ENCODE results near the gene SYPL2.

The SYPL2 gene

DNA sequence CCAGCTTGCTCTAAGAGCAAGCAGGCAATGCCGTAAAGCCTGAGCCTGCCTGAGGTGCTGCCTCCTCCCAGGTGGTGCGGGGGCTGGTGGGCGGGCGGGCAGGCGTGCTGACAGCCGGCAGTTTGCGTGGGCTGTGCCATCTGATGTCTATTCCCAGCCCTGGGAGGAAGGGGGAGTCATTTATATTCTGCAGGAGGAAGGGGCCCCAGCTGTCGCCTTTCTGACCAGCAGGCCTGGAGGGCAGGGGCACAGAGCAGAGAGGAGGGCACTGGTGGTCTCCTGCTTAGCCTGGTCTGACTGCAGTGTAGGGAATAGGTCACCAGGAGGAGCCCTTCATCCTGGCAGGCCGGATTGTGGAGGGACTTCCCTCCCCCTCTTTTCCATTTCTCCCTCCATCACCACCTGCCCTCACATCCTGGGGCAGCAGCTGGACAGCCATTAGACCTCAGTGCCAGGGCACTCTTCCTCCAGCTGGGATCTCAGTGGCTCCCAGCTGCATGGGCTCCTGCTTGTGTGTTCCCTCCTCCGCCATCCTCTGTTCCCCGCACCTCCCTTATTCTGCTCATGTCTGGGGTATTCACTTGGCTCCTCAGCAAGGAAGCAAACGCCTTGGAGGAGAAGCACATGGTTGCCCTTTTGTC lies 31.9 kb downstream of the SYPL2 start:
- Histone ChIP-seq H3K36me3 (ENCODE audit: insufficient read depth, low read length) (peaks cover 6% of the 10 kb centered on the region; the same call in 1 of the 2 replicates), H3K9ac (ENCODE audit: low read depth, low read length, poor library complexity, severe bottlenecking) (no peak overlapping the region), H2AFZ (ENCODE audit: low read length) (no peak overlapping the region), H3K79me2 (ENCODE audit: insufficient read depth, low read length) (peaks cover 34% of the 10 kb centered on the region), H3F3A (ENCODE audit: low read depth) (no peaks in the 10 kb centered on the region), H3K4me2 (ENCODE audit: low read depth, low read length, poor library complexity, severe bottlenecking) (peak overlapping the region; percentile 80), H3K9me3 (ENCODE audit: insufficient read depth, low read depth, low read length) (no peaks in the 10 kb centered on the region), H3K9me2 (replicated peaks; ENCODE audit: low read depth, low read length) (no peaks in the 10 kb centered on the region), H4K20me1 (ENCODE audit: insufficient read depth, low read length, poor library complexity, severe bottlenecking) (peaks cover 7% of the 10 kb centered on the region), H3K27me3 (ENCODE audit: insufficient read depth, low read length, poor library complexity, severe bottlenecking) (no peaks in the 10 kb centered on the region), H3K4me3 (ENCODE audit: low read length, poor library complexity, severe bottlenecking) (no peak overlapping the region), H3K4me1 (ENCODE audit: insufficient read depth, low read length, poor library complexity, severe bottlenecking) (peaks cover 50% of the 10 kb centered on the region)
- no peak for TF ChIP-seq EZH2phosphoT487 (IDR thresholded peaks at IDR 0.05; ENCODE audit: borderline replicate concordance)
- TF ChIP-seq CTCF (conservative IDR thresholded peaks at IDR 0.05; ENCODE audit: low read length): peak; percentile 55

GRCh38 chr1:109499081-109499480 lies 32.7 kb downstream of the SYPL2 start:
- no peaks in the 10 kb centered on the region for H3K27me3 ChIP-seq (ENCODE audit: insufficient read depth, low read length, poor library complexity, severe bottlenecking)
- peaks cover 7% of the 10 kb centered on the region for H4K20me1 ChIP-seq (ENCODE audit: insufficient read depth, low read length, poor library complexity, severe bottlenecking)
- no peak overlapping the region for H3K4me3 ChIP-seq (ENCODE audit: low read length, poor library complexity, severe bottlenecking)
- H3K9me3 ChIP-seq (ENCODE audit: insufficient read depth, low read depth, low read length): no peaks in the 10 kb centered on the region
- H3F3A ChIP-seq (ENCODE audit: low read depth): no peaks in the 10 kb centered on the region
- no peak overlapping the region for H3K4me2 ChIP-seq (ENCODE audit: low read depth, low read length, poor library complexity, severe bottlenecking)
- peaks cover 34% of the 10 kb centered on the region for H3K79me2 ChIP-seq (ENCODE audit: insufficient read depth, low read length)
- no peaks in the 10 kb centered on the region for H3K9me2 ChIP-seq (replicated peaks; ENCODE audit: low read depth, low read length)
- H3K9ac ChIP-seq (ENCODE audit: low read depth, low read length, poor library complexity, severe bottlenecking): no peak overlapping the region
- no peak for TF ChIP-seq EZH2phosphoT487 (IDR thresholded peaks at IDR 0.05; ENCODE audit: borderline replicate concordance)
- no peak for TF ChIP-seq CTCF (conservative IDR thresholded peaks at IDR 0.05; ENCODE audit: low read length)
- peaks cover 46% of the 10 kb centered on the region for H3K4me1 ChIP-seq (ENCODE audit: insufficient read depth, low read length, poor library complexity, severe bottlenecking)
- H3K36me3 ChIP-seq (ENCODE audit: insufficient read depth, low read length): peaks cover 6% of the 10 kb centered on the region; the same call in 1 of the 2 replicates
- H2AFZ ChIP-seq (ENCODE audit: low read length): no peak overlapping the region

GRCh38 chr1:109499661-109500536 lies 33.6 kb downstream of the SYPL2 start:
- no peak for TF ChIP-seq EZH2phosphoT487 (IDR thresholded peaks at IDR 0.05; ENCODE audit: borderline replicate concordance)
- peak; percentile 71 for TF ChIP-seq CTCF (conservative IDR thresholded peaks at IDR 0.05; ENCODE audit: low read length)
- Histone ChIP-seq H3K27me3 (ENCODE audit: insufficient read depth, low read length, poor library complexity, severe bottlenecking) (no peaks in the 10 kb centered on the region), H3K4me1 (ENCODE audit: insufficient read depth, low read length, poor library complexity, severe bottlenecking) (peaks cover 43% of the 10 kb centered on the region), H3F3A (ENCODE audit: low read depth) (no peaks in the 10 kb centered on the region), H3K36me3 (ENCODE audit: insufficient read depth, low read length) (peaks cover 6% of the 10 kb centered on the region; the same call in 1 of the 2 replicates), H4K20me1 (ENCODE audit: insufficient read depth, low read length, poor library complexity, severe bottlenecking) (peaks cover 2% of the 10 kb centered on the region), H3K4me2 (ENCODE audit: low read depth, low read length, poor library complexity, severe bottlenecking) (no peak overlapping the region), H3K9ac (ENCODE audit: low read depth, low read length, poor library complexity, severe bottlenecking) (no peak overlapping the region), H3K4me3 (ENCODE audit: low read length, poor library complexity, severe bottlenecking) (no peak overlapping the region), H3K9me2 (replicated peaks; ENCODE audit: low read depth, low read length) (no peaks in the 10 kb centered on the region), H3K9me3 (ENCODE audit: insufficient read depth, low read depth, low read length) (no peaks in the 10 kb centered on the region), H3K79me2 (ENCODE audit: insufficient read depth, low read length) (peaks cover 27% of the 10 kb centered on the region), H2AFZ (ENCODE audit: low read length) (no peak overlapping the region)

Data from Loucy (cell line).